Cardiac muscle cell (in vitro differentiated cells and primary cell): Measurements from ENCODE around the gene YPEL2. TPM values are rescaled to one million over a fixed set of nuclear protein-coding genes. Genes with fewer than 3 reads are reported as not detected.
"Not testable (repeated sequence)": the region's sequence is repeated elsewhere in the genome, so short reads cannot be mapped to it uniquely, and the experiment has no call there.

ENCODE experiments used
- DNase-seq, 2 donors: peaks; one replicate each; pipeline versions ENCODE4 v3.0.0 to v3.0.0-alpha.2; 2010 to 2017; ENCODE audit warnings: low read depth in 1 of 2, low spot score in 1 of 2
- H3K27ac ChIP-seq: fragments of 200-600 bp; sonication (generic); 2 replicates; pipeline ENCODE4 v1.5.1; 2016
- H3K27me3 ChIP-seq: fragments of 200-600 bp; sonication (generic); 2 replicates; pipeline ENCODE4 v1.6.0; 2016; ENCODE audit warnings: control low read depth
- H3K36me3 ChIP-seq: fragments of 200-600 bp; sonication (generic); 2 replicates; pipeline ENCODE4 v1.5.1; 2016; ENCODE audit warnings: control low read depth
- H3K4me1 ChIP-seq: fragments of 200-600 bp; sonication (generic); 2 replicates; pipeline ENCODE4 v1.8.1; 2017; ENCODE audit warnings: low read depth, mild to moderate bottlenecking, mixed run types
- H3K4me3 ChIP-seq: fragments of 200-600 bp; sonication (generic); 2 replicates; pipeline ENCODE4 v1.5.1; 2016; ENCODE audit warnings: mild to moderate bottlenecking
- H3K9me3 ChIP-seq: fragments of 200-600 bp; sonication (generic); 2 replicates; pipeline ENCODE4 v1.5.1; 2017; ENCODE audit warnings: low read depth, mild to moderate bottlenecking, control low read depth
- polyA plus RNA-seq: library from polyadenylated mRNA; unstranded; fragments of >200 nt; fragmentation: Nextera tagmentation; extraction: Ambion mirVana; gene quantifications from 2 replicates; pipeline ENCODE4 v1.2.1, GENCODE V29; 2016
- total RNA-seq: library from RNA; depleted of rRNA; stranded (reverse); fragments of >200 nt; gene quantifications from 2 replicates; pipeline ENCODE4 v1.2.3, GENCODE V29; 2016
- TF ChIP-seq, protein P1 (sequence below): IDR thresholded peaks from 2 replicates; pipeline ENCODE4 v1.5.1; 2012; ENCODE audit warnings: low read depth, mild to moderate bottlenecking, low read length

YPEL2 gene
- total and polyA plus RNA-seq, 2 experiments from 2014 or later, result 79.3 to 80.7 TPM

DNA sequence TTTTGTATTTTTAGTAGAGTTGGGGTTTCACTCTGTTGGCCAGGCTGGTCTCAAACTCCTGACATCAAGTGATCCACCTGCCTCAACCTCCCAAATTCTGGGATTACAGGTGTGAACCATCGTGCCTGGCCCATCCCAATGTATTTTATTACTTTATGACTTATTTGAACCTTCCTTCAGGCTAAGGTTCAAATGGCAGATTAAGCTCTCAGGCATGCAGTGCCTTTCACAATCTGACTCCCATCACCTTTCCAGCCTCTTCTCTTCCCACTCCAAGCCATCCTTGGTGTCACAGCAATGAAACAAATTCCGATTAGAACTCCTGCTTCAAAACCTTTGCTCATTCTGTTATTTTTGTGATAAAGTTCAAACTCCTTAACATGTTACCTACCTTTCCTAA lies 26.6 kb upstream of the YPEL2 start:
- Histone ChIP-seq H3K27ac (no peak overlapping the region), H3K27me3 (no peaks in the 10 kb centered on the region), H3K9me3 (no peaks in the 10 kb centered on the region), H3K36me3 (no peaks in the 10 kb centered on the region), H3K4me3 (no peak overlapping the region), H3K4me1 (no peaks in the 10 kb centered on the region)
- TF ChIP-seq, protein P1, sequence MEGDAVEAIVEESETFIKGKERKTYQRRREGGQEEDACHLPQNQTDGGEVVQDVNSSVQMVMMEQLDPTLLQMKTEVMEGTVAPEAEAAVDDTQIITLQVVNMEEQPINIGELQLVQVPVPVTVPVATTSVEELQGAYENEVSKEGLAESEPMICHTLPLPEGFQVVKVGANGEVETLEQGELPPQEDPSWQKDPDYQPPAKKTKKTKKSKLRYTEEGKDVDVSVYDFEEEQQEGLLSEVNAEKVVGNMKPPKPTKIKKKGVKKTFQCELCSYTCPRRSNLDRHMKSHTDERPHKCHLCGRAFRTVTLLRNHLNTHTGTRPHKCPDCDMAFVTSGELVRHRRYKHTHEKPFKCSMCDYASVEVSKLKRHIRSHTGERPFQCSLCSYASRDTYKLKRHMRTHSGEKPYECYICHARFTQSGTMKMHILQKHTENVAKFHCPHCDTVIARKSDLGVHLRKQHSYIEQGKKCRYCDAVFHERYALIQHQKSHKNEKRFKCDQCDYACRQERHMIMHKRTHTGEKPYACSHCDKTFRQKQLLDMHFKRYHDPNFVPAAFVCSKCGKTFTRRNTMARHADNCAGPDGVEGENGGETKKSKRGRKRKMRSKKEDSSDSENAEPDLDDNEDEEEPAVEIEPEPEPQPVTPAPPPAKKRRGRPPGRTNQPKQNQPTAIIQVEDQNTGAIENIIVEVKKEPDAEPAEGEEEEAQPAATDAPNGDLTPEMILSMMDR, result no peak
- DNase-seq, result no peak

DNA sequence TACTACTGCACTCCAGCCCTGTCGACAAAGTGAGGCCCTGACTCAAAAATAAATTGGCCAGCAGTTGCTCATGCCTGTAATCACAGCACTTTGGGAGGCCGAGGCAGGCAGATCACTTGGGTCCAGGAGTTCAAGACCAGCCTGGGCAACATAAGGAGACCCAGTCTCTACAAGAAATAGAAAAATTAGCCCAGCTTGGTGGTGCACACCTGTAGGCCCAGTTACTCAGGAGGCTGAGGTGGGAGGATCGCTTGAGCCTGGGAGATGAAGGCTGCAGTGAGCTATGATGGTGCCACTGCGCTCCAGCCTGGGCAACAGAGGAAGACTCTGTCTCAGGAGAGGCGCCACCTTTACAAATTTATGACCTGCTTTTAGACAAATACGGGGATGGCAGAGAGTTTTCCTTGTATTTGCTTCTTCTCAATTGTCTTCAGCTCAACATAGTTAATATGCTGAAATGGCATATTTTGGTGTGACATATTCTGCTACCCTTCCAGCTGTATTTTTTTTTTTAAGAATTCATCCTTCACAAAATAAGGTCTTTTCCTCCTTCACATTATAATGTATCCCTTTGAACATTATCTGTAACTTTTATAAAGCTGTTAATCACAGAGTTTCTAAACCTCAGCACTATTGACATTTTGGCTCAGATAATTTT lies 21.1 kb upstream of the YPEL2 start:
- Histone ChIP-seq H3K4me1 (no peaks in the 10 kb centered on the region), H3K36me3 (no peaks in the 10 kb centered on the region), H3K27ac (no peak overlapping the region), H3K4me3 (no peak overlapping the region), H3K9me3 (no peaks in the 10 kb centered on the region), H3K27me3 (no peaks in the 10 kb centered on the region)
- no peak for DNase-seq
- TF ChIP-seq, protein P1, result no peak

DNA sequence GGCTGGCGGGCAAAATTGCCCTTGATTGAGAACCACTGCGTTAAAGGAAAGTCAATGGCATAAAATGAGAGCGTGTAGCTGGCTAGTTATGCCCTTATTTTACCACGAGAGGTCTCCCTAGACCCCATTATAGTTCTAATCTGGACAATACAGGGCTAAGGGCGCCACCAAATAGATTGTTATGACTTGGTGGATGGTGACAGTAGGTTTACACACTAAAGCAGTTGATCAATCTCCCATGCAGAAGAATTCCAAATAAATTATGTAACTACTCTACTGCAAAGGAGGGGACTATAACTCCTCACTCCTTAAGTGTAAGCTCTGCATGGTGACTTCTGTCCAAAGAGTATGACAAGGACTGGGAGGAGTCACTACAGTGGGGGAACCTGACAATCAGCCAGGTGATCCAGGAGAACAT lies 20.4 kb upstream of the YPEL2 start:
- Histone ChIP-seq H3K27me3 (no peaks in the 10 kb centered on the region), H3K4me1 (no peaks in the 10 kb centered on the region), H3K36me3 (no peaks in the 10 kb centered on the region), H3K4me3 (no peak overlapping the region), H3K27ac (no peak overlapping the region), H3K9me3 (no peaks in the 10 kb centered on the region)
- TF ChIP-seq, protein P1, result peak; percentile 70
- peak; percentile 67 to 77 for DNase-seq

DNA sequence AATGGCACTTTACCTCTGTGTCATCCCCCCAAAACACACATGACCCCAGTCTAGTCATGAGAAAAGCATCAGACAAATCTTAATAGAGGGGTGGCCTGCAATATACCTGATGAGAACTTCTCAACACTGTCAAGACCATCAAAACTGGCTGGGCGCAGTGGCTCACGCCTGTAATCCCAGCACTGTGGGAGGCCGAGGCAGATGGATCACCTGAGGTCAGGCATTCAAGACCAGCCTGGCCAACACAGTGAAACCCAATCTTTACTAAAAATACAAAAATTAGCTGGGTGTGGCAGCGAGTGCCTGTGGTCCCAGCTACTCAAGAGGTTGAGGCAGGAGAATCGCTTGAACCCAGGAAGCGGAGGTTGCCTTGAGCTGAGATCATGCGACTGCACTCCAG lies 19.9 kb upstream of the YPEL2 start:
- not testable (repeated sequence) for H3K27ac ChIP-seq, H3K9me3 ChIP-seq, DNase-seq, H3K4me1 ChIP-seq, H3K4me3 ChIP-seq, H3K36me3 ChIP-seq, H3K27me3 ChIP-seq

DNA sequence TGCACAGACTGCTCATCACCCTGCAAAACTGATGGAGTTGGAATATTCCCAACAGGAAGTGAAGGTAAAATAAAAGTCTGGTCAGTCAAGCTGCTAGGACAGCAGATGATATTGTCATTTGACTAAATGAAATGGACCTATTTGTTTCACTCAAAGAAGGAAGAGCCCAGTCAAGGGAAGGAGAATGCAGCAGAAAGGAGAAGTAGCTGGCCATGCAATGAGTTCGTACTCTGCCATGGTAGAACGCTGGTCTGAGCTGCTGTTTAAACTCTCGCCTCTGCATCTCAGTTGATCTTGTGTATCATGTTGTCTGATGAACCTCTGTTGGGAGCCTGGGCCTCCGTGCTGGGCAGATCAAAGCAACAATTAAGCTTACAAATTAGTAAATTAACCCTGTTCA lies 15.6 kb upstream of the YPEL2 start:
- no peak overlapping the region for H3K27ac ChIP-seq
- no peaks in the 10 kb centered on the region for H3K4me1 ChIP-seq
- H3K36me3 ChIP-seq, result no peaks in the 10 kb centered on the region
- TF ChIP-seq, protein P1, result no peak
- no peaks in the 10 kb centered on the region for H3K27me3 ChIP-seq
- no peaks in the 10 kb centered on the region for H3K9me3 ChIP-seq
- DNase-seq, result no peak
- no peak overlapping the region for H3K4me3 ChIP-seq

DNA sequence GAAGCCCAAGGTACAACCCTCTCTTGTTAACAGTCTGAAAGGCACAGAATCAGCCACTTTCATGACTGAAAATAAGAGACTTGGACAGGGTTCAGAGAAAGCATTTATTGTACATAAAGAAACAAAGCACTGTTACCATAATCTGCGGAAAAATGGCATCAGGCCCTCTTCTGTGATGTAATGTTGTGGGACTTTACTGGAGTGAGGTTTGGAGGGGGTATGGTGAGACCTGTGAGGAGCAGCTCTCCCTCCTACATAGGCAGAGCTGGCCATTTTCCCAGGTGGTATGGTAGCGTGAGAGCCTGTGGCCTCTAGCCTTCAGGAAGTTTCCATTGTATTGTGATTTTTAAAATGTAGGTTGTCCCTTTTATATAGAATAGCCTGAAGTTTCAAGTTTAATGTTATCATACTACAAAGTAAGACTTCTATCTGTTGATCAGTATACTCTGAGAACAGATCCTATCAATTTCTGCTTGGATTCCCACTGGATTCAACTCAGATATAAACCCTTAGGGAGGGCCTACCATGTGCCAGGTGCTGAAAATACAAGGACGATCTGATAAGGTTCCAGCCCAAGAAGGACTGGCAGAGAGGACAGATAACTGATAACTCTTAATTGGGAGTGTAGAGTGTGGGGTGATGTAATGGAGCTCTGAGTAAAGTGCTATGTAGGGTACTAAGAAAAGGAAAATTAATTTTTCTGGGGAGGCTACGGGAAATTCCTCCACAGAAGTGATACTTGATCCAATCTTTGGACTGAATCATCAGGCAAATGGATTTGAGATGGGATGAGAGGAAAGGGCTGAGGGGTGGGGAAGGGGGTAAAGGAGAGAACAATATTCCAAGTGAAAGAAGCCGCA lies 4.1 kb upstream of the YPEL2 start:
- peak in 1 of 2 donors; percentile 43 for DNase-seq
- H3K9me3 ChIP-seq, result no peaks in the 10 kb centered on the region
- no peaks in the 10 kb centered on the region for H3K27me3 ChIP-seq
- TF ChIP-seq, protein P1, result no peak
- H3K4me3 ChIP-seq, result no peak overlapping the region
- no peak overlapping the region for H3K27ac ChIP-seq
- H3K36me3 ChIP-seq, result no peaks in the 10 kb centered on the region
- H3K4me1 ChIP-seq, result peaks cover 27% of the 10 kb centered on the region
